Ramos (cell line): ENCODE results near the gene EMX2.

ENCODE experiments used
- in situ Hi-C: fragments of 300-500 bp; cut with MboI; formaldehyde crosslinking; loops from one replicate; pipeline ENCODE4 v1.14.3; 2022; ENCODE audit warnings: low sequenced_read_pairs; ENCODE audit not compliant: unreplicated experiment

Gene EMX2

DNA sequence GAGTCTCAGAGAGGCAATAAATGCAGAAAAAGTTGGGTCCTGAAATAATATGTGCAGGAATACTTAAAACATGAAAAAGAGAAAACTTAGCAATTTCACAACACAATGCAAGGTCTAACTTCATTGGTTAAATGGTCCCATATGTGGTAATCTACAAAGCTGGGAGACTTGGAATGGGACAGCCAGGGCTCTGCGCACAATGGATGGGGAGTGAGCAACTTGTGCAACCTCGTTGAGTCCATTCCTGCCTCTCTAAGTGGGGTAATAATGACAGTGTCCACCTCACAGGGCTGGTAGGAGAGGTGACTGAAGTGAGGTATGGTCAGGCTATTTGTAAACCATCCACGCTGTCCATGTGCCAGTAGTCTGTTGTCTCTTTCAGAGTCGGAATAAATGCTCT, 11.8 kb upstream of the EMX2 start:
- in situ Hi-C loops = no loop called here

DNA sequence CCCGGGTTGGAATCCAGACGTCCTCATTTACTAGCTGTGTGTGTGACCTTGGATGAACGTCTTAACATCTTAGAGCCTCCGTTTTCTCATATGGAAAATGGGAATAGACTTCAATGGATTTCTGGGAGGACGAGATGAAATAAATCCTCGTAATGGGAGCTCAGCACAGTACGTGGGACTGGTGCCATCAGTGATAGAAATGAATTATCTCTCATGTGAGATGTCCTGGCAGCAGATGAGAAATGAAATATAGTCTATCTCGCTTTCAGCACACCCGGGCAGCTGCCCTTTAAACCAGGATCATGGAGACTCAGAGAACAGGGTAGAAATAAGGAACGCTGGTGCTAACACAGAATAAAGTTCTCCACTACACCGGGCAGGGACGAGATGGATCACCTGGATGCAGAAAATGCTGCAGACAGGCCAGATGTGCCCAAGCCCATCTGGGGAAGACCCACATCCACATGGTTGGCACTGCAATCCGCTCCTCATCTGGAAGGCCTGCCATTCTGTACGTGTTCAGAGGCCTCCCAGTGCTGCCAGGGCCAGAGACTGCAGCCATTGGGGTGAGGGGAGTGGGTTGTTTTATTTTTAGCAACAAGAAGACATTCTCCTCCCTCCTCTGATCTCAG, 11.1 kb upstream of the EMX2 start:
- in situ Hi-C loops = no loop called here

- in situ Hi-C loops = no loop called here
Observed at GRCh38 chr10:117532003-117532385, 10.6 kb upstream of the EMX2 start.

- in situ Hi-C loops = no loop called here
Observed at GRCh38 chr10:117532451-117533107, 10.0 kb upstream of the EMX2 start.

- in situ Hi-C loops = no loop called here
Observed at GRCh38 chr10:117533507-117534281, 8.9 kb upstream of the EMX2 start.

- in situ Hi-C loops = no loop called here
Observed at GRCh38 chr10:117534321-117535297, 7.9 kb upstream of the EMX2 start.

DNA sequence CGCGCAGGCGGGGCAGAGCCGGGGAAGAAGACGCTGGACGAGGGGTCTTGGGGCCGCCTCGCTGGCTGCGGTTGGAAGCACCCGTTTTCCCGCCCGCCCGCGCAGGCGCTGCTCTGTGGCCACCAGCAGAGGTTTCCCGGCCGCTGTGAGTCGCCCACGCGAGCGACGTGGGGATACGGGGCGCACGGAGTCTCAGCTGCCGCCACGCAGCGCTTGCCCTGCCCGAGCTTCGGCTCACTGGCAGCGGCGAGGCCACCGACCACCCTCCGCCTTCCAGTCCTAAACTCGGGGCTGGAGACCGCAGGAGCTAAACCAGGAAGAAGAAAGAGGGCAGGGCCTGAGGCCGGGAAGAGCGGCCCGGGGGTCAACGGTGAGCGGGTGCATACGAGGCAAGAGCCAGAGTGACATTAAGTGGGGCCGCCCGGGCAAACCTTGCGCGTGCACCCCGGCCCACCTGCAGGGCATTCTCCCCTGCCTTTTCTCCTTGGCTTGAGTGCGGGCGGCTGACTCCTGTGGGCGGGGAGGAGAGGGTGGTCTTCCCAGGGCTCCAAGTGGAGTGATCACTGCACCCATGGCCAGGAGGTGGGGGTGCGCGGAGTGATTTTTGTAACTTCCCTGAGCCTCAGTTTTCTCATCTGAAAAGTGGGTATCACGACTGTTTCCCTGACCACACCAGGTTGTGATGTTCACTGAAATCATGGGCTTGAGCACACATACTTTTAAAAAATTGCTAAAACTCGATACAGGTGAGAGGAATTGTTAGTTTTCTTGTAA, 7.1 kb upstream of the EMX2 start:
- in situ Hi-C loops = no loop called here

DNA sequence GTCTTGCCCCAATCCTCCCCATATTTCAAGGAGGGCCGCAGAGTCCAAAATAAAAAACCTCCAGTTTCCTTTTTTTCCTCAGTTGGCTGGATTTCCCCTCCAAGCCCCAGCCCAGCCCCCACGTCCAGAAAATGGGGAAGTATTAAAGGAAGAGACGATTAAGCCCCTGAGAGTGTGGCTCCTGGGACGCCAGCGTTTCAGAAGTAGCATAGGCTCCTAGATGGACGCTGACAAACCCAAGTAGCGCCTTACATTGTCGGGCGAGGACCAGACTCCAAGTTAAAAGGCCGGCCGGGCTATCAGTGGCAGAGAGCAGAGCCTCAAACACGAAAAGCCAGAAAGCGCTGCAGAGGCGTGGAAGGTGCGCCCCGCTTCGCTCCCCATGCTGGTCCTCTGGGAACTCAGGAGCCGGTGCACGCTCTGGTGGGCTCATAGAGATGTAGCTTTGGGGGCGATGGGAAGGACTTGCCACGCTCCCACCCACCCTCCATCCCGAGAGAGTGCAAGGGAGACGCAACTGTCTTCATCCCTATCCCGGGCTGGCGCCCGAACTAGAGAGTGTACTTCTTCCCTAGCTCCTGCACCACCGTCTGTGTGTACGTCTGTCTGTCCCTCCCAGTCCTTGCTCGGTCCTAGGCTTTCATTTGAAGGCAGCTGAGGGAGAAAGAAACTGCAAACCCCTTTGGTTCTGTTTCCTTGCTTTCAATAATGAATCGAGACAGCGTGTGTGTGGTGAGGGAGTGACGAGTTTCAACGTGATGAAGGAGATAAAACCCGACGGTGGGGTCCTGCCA, 6.3 kb upstream of the EMX2 start:
- in situ Hi-C loops = no loop called here

DNA sequence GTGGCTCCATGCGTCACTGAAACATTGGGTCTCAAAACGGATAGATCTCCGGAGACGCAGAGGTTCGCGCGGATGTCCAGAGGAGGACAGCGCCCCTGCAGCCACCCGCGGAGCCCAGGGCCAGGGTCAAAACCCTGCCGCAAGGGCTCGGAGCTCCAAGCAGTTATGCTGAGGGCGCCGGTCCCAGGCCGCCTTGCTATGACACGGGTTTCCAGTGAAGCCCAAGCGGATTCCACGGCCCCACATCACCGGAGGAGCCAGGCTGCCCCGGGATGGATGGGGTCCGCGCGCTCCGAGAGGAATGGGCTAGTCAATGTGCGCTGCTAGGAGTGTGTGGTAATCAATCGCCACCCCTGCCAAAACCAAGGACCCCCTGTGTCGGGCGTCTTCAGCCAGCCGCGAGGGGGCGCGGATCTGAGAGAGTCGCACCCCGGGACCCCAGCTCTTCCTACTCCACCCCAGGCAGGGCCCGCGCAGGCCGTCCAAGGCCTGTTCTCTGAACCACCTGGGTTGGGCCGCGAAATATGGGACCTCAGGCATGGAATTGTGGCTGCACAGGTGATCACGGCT, 5.6 kb upstream of the EMX2 start:
- in situ Hi-C loops = no loop called here

- in situ Hi-C loops = no loop called here
Observed at GRCh38 chr10:117537436-117537903, 5.1 kb upstream of the EMX2 start.

DNA sequence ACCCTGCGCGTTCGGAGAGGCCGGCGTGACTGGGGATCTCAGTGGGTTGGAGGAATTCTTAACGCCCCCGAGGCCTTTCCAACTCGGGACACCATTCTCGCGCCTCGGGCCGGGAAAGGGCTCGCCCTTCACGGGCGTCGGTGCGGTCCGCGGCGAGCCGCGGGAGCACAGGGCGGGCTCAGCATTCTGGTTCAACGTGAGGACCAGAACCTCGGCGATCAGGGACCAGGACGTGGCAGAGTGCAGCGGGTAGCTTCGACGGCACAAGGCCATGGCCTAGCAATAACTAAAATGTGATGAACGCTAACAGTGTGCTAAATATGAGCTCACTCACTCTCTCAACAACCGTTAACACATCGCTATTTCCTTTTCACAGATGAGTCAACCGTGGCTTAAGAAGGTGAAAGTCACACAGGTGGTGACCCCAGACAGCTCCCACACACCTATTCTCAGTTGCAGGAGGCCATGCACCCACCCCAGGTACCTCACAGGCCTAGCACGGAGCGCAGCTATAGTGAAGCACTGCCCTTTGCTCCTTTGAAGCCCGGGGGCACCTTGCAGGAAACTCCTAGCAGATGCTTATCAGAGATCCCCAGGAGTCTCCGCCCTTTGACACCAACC, 4.5 kb upstream of the EMX2 start:
- in situ Hi-C loops = no loop called here

- in situ Hi-C loops = no loop called here
Observed at GRCh38 chr10:117539361-117539773, 3.2 kb upstream of the EMX2 start.

DNA sequence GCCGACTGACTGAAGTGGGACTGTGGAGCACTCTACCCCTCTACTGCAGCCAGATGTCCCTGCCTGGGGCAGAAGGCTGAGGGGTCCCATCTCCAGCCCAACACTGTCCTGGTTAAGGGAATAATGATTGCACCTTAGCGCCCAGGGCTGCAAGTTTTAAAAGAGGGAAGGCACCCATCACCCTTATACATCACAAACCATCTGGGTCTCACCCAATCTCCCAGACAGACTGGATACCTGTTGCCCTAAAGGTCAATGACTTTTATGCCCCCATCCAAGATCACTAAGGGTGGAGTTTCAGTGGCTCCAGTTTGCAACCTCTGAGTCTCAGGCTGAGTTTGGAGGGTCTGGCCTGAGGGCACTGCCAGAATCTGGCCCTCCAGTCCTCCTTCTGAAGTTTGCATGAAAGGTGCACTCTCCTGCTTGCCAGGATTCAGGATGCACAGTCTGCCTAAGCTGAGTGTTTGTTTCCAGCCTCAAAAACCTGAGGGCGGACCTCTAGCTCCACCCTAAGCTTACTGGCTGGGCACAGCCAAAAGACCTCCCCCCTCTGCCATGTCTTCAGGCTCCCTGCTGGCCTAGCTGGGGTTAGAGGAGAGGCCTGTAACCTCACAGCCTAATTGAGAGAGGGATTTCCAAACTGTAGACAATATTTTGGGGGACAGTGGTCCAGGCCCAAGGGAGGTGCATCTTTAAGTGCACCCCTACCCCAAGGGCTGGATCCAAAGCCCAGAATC, 2.5 kb upstream of the EMX2 start:
- in situ Hi-C loops = no loop called here

GRCh38 chr10:117540640-117541404, 1.7 kb upstream of the EMX2 start:
- in situ Hi-C loops = no loop called here

GRCh38 chr10:117541405-117541908, 1.1 kb upstream of the EMX2 start:
- in situ Hi-C loops = no loop called here

DNA sequence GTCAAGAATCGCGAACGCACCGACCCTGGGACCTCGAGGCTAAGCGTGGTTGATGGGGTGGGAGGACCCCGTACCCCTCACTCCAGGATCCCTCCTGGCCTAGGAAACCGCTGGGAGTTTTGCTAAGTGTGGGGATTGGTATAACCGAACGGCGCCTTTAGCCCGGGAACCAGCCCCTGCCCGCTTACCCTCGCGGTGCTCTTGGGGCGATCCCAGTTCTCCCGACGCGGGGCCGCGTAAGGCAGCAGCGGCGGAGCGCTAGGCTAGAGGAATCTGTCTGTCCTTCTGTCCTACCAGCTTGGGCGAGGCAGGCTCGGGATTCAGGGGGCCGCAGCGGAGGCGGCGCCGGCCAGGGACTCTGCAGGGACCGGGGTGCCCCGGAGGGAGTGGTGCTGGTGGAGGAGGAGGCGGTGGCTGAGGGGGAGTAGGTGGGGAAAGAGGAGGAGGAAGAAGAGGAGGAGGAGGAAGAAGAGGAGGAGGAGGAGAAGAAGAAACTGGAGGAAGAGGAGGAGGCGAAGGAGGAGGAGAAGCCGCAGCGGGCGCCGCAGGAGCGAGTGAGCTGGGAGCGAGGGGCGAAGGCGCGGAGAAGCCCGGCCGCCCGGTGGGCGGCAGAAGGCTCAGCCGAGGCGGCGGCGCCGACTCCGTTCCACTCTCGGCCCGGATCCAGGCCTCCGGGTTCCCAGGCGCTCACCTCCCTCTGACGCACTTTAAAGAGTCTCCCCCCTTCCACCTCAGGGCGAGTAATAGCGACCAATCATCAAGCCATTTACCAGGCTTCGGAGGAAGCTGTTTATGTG, 439 bp upstream of the EMX2 start:
- in situ Hi-C loops = no loop called here
